Nephron progenitor cell (in vitro differentiated cells): ENCODE measurements around the gene SLC29A1.

ENCODE experiments used
- DNase-seq: peaks from one replicate; pipeline ENCODE4 v3.0.0; 2021
- H3K27ac Mint-ChIP-seq: 2 replicates; pipeline ENCODE4 v1.8.0; 2021; ENCODE audit warnings: mild to moderate bottlenecking, moderate library complexity, mixed read lengths
- H3K27me3 Mint-ChIP-seq: 2 replicates; pipeline ENCODE4 v1.8.0; 2021; ENCODE audit warnings: mild to moderate bottlenecking, low read depth, mixed read lengths; ENCODE audit not compliant: poor library complexity
- H3K36me3 Mint-ChIP-seq: 2 replicates; pipeline ENCODE4 v1.8.0; 2021; ENCODE audit warnings: low read depth, mixed read lengths
- H3K4me1 Mint-ChIP-seq: 2 replicates; pipeline ENCODE4 v1.8.0; 2021; ENCODE audit warnings: mixed read lengths
- H3K4me3 Mint-ChIP-seq: 2 replicates; pipeline ENCODE4 v1.8.0; 2021; ENCODE audit warnings: mild to moderate bottlenecking, moderate library complexity, mixed read lengths
- H3K9me3 Mint-ChIP-seq: 2 replicates; pipeline ENCODE4 v1.8.0; 2021; ENCODE audit warnings: mild to moderate bottlenecking, moderate library complexity, mixed read lengths
- CTCF ChIP-seq: fragments of 200-600 bp; sonication (generic); IDR thresholded peaks from 2 replicates; pipeline ENCODE4 v1.5.0; 2021; ENCODE audit warnings: antibody characterized with exemption

SLC29A1 gene

GRCh38 chr6:44263354-44264100 lies 40.1 kb downstream of the SLC29A1 start:
- H3K4me1 Mint-ChIP-seq, result peaks cover 63% of the 10 kb centered on the region
- H3K9me3 Mint-ChIP-seq, result no peaks in the 10 kb centered on the region
- DNase-seq, result peak; percentile 42
- peak overlapping the region; percentile 92 for H3K4me3 Mint-ChIP-seq
- H3K27me3 Mint-ChIP-seq, result peaks cover 2% of the 10 kb centered on the region
- H3K36me3 Mint-ChIP-seq, result peaks cover 7% of the 10 kb centered on the region
- no peak overlapping the region for H3K27ac Mint-ChIP-seq
- no peak for TF ChIP-seq CTCF

GRCh38 chr6:44264154-44265006 lies 41.0 kb downstream of the SLC29A1 start:
- no peaks in the 10 kb centered on the region for H3K36me3 Mint-ChIP-seq
- TF ChIP-seq CTCF, result no peak
- H3K4me3 Mint-ChIP-seq, result peak overlapping the region; percentile 92
- H3K27me3 Mint-ChIP-seq, result peaks cover 5% of the 10 kb centered on the region
- H3K9me3 Mint-ChIP-seq, result no peaks in the 10 kb centered on the region
- H3K4me1 Mint-ChIP-seq, result peaks cover 69% of the 10 kb centered on the region
- DNase-seq, result no peak
- no peak overlapping the region for H3K27ac Mint-ChIP-seq

GRCh38 chr6:44265007-44265721 lies 41.8 kb downstream of the SLC29A1 start, which contains the start of gene NFKBIE:
NFKBIE (minus strand) TSS chr6:44265551; CDS start chr6:44265346, 205 bp downstream.
- no peak for TF ChIP-seq CTCF
- Mint-ChIP-seq H3K9me3 (no peaks in the 10 kb centered on the region), H3K4me1 (peaks cover 76% of the 10 kb centered on the region), H3K36me3 (no peaks in the 10 kb centered on the region), H3K27me3 (peaks cover 13% of the 10 kb centered on the region), H3K4me3 (peak within 1 kb of the TSS; percentile 92), H3K27ac (no peak within 1 kb of the TSS)
- DNase-seq, result peak; percentile 98

DNA sequence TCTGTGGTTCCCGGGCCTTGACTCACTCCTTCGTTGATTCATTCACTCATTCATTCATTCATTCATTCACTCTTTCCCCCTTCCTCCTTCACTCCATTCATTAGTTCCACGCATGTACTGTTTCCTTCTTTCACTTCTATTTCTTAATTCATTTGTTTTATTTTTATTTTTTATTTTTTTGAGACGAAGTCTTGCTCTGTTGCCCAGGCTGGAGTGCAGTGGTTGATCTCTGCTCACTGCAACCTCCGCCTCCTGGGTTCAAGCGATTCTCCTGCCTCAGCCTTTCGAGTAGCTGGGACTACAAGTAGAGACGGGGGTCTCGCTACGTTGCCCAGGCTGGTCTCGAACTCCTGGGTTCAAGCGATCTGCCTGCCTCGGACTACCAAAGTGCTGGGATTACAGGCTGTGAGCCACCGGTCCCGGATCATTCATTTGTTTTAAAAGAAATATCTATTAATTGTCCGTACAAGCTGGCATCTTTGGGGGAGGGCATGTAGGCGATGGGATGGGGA lies 42.4 kb downstream of the SLC29A1 start:
- no peak for TF ChIP-seq CTCF
- no peak for DNase-seq
- Mint-ChIP-seq H3K36me3 (no peaks in the 10 kb centered on the region), H3K27me3 (peaks cover 14% of the 10 kb centered on the region), H3K27ac (no peak overlapping the region), H3K4me1 (peaks cover 76% of the 10 kb centered on the region), H3K9me3 (no peaks in the 10 kb centered on the region), H3K4me3 (peak overlapping the region; percentile 92)

GRCh38 chr6:44266347-44266746 lies 43.0 kb downstream of the SLC29A1 start:
- DNase-seq, result no peak
- Mint-ChIP-seq H3K4me1 (peaks cover 80% of the 10 kb centered on the region), H3K4me3 (peak overlapping the region; percentile 92), H3K27ac (no peak overlapping the region), H3K27me3 (peaks cover 14% of the 10 kb centered on the region), H3K9me3 (no peaks in the 10 kb centered on the region), H3K36me3 (no peaks in the 10 kb centered on the region)
- TF ChIP-seq CTCF, result no peak
